Hepatocyte (in vitro differentiated cells): ENCODE results near the gene INPP4B. TPM values are rescaled to one million over a fixed set of nuclear protein-coding genes. Genes with fewer than 3 reads are reported as not detected.
A peak's percentile ranks its signal among the peaks of the same experiment; 100 is the strongest.

ENCODE experiments used
- DNase-seq: peaks from one replicate; pipeline ENCODE4 v3.0.0-alpha.2; 2016; ENCODE audit warnings: low spot score
- H2AFZ ChIP-seq: fragments of 200-600 bp; sonication (generic); 2 replicates; pipeline ENCODE4 v1.6.0; 2016; ENCODE audit warnings: antibody characterized with exemption, mild to moderate bottlenecking
- H3K27ac ChIP-seq: fragments of 200-600 bp; sonication (generic); 2 replicates; pipeline ENCODE4 v1.5.1; 2016; ENCODE audit warnings: mild to moderate bottlenecking
- H3K27me3 ChIP-seq: fragments of 200-600 bp; sonication (generic); 2 replicates; pipeline ENCODE4 v1.6.1; 2016
- H3K36me3 ChIP-seq: fragments of 200-600 bp; sonication (generic); replicated peaks from 2 replicates; pipeline ENCODE4 v1.5.1; 2016; ENCODE audit warnings: low read depth; ENCODE audit not compliant: insufficient read depth
- H3K4me1 ChIP-seq: fragments of 200-600 bp; sonication (generic); 2 replicates; pipeline ENCODE4 v1.5.1; 2016; ENCODE audit warnings: mild to moderate bottlenecking, moderate library complexity; ENCODE audit not compliant: insufficient read depth
- H3K4me2 ChIP-seq: fragments of 200-600 bp; sonication (generic); 2 replicates; pipeline ENCODE4 v1.6.0; 2016
- H3K4me3 ChIP-seq: fragments of 200-600 bp; sonication (generic); 2 replicates; pipeline ENCODE4 v1.5.1; 2016; ENCODE audit warnings: mild to moderate bottlenecking
- H3K79me2 ChIP-seq: fragments of 200-600 bp; sonication (generic); 2 replicates; pipeline ENCODE4 v1.6.0; 2017; ENCODE audit warnings: mild to moderate bottlenecking
- H3K9me2 ChIP-seq: fragments of 200-600 bp; sonication (generic); replicated peaks from 2 replicates; pipeline ENCODE4 v1.6.0; 2017; ENCODE audit warnings: mild to moderate bottlenecking; ENCODE audit not compliant: insufficient read depth
- H3K9me3 ChIP-seq: fragments of 200-600 bp; sonication (generic); 2 replicates; pipeline ENCODE4 v1.5.1; 2016; ENCODE audit warnings: low read depth, mild to moderate bottlenecking
- H4K20me1 ChIP-seq: fragments of 200-600 bp; sonication (generic); 2 replicates; pipeline ENCODE4 v1.6.0; 2016; ENCODE audit warnings: mild to moderate bottlenecking; ENCODE audit not compliant: insufficient read depth, poor library complexity, severe bottlenecking
- CTCF ChIP-seq: fragments of 200-600 bp; sonication (generic); IDR thresholded peaks from 2 replicates; pipeline ENCODE4 v1.5.1; 2016; ENCODE audit warnings: antibody characterized with exemption, mild to moderate bottlenecking; ENCODE audit not compliant: poor library complexity
- EZH2 ChIP-seq: fragments of 200-600 bp; sonication (generic); IDR thresholded peaks from 2 replicates; pipeline ENCODE4 v1.6.1; 2016; ENCODE audit warnings: antibody characterized with exemption, mild to moderate bottlenecking, borderline replicate concordance
- EZH2phosphoT487 ChIP-seq: fragments of 200-600 bp; sonication (generic); IDR thresholded peaks from one replicate; pipeline ENCODE4 v1.6.1; 2018; ENCODE audit warnings: antibody characterized with exemption, mild to moderate bottlenecking, low read depth, moderate library complexity; ENCODE audit not compliant: unreplicated experiment, severe bottlenecking
- WGBS: methylation state at CpG from one replicate; pipeline ENCODE4 v1.1.6; 2016; ENCODE audit warnings: low lambda C conversion rate; ENCODE audit errors: missing lambda C conversion rate; 5-methylcytosine and 5-hydroxymethylcytosine counted together
- polyA plus RNA-seq: library from polyadenylated mRNA; unstranded; fragments of >200 nt; fragmentation: Nextera tagmentation; extraction: Ambion mirVana; gene quantifications from 2 replicates; pipeline ENCODE4 v1.2.1, GENCODE V29; 2016
- total RNA-seq: library from RNA; depleted of rRNA; stranded (reverse); fragments of >200 nt; gene quantifications from 2 replicates; pipeline ENCODE4 v1.2.3, GENCODE V29; 2014

The INPP4B gene
- total and polyA plus RNA-seq, 2 experiments from 2014 or later, result 4.2 to 7.1 TPM

GRCh38 chr4:142781114-142781513 lies 65.0 kb downstream of the INPP4B start:
- TF ChIP-seq EZH2phosphoT487 (no peak), EZH2 (no peak)

GRCh38 chr4:142778900-142779299 lies 67.2 kb downstream of the INPP4B start:
- H3K79me2 ChIP-seq, result no peaks in the 10 kb centered on the region
- no peak overlapping the region for H3K4me3 ChIP-seq
- no peaks in the 10 kb centered on the region for H3K27me3 ChIP-seq
- no peaks in the 10 kb centered on the region for H3K9me3 ChIP-seq
- H3K9me2 ChIP-seq, result no peaks in the 10 kb centered on the region
- no peak for TF ChIP-seq CTCF
- 69% methylated on average over 1 of the region's 1 CpG for WGBS
- no peak for DNase-seq
- no peak overlapping the region for H2AFZ ChIP-seq
- no peak overlapping the region for H3K27ac ChIP-seq
- H4K20me1 ChIP-seq, result no peaks in the 10 kb centered on the region
- no peak overlapping the region for H3K4me2 ChIP-seq
- H3K36me3 ChIP-seq, result no peaks in the 10 kb centered on the region
- no peaks in the 10 kb centered on the region for H3K4me1 ChIP-seq

More at GRCh38 chr4:142781114-142781513, 65.0 kb downstream of the INPP4B start:
- Histone ChIP-seq H2AFZ (no peak overlapping the region), H4K20me1 (no peaks in the 10 kb centered on the region), H3K4me1 (no peaks in the 10 kb centered on the region), H3K36me3 (no peaks in the 10 kb centered on the region), H3K4me2 (no peak overlapping the region), H3K79me2 (no peaks in the 10 kb centered on the region), H3K27me3 (no peaks in the 10 kb centered on the region), H3K27ac (no peak overlapping the region), H3K9me2 (no peaks in the 10 kb centered on the region), H3K9me3 (no peaks in the 10 kb centered on the region), H3K4me3 (no peak overlapping the region)
- 50% methylated on average over 1 of the region's 1 CpG for WGBS
- DNase-seq, result no peak

- no peaks in the 10 kb centered on the region for H3K9me3 ChIP-seq
- H3K36me3 ChIP-seq, result no peaks in the 10 kb centered on the region
- no peak overlapping the region for H3K27ac ChIP-seq
- H3K4me2 ChIP-seq, result no peak overlapping the region
- H3K9me2 ChIP-seq, result no peaks in the 10 kb centered on the region
- H3K4me1 ChIP-seq, result no peaks in the 10 kb centered on the region
- TF ChIP-seq CTCF, result no peak
- no peak for TF ChIP-seq EZH2phosphoT487
- no peak overlapping the region for H2AFZ ChIP-seq
- no peaks in the 10 kb centered on the region for H3K79me2 ChIP-seq
- H4K20me1 ChIP-seq, result no peaks in the 10 kb centered on the region
- 100% methylated on average over 1 of the region's 1 CpG for WGBS
- DNase-seq, result no peak
- H3K27me3 ChIP-seq, result no peaks in the 10 kb centered on the region
- no peak overlapping the region for H3K4me3 ChIP-seq
Measured at GRCh38 chr4:142778430-142778829, 67.7 kb downstream of the INPP4B start.

GRCh38 chr4:142777045-142777743 lies 68.9 kb downstream of the INPP4B start:
- H3K27ac ChIP-seq, result no peak overlapping the region
- H3K36me3 ChIP-seq, result no peaks in the 10 kb centered on the region
- no peak overlapping the region for H3K4me2 ChIP-seq
- peak; percentile 10 for DNase-seq
- TF ChIP-seq EZH2phosphoT487 (no peak), EZH2 (no peak), CTCF (no peak)
- H3K9me2 ChIP-seq, result no peaks in the 10 kb centered on the region
- H3K4me3 ChIP-seq, result no peak overlapping the region
- no peaks in the 10 kb centered on the region for H4K20me1 ChIP-seq
- no peaks in the 10 kb centered on the region for H3K9me3 ChIP-seq
- H3K27me3 ChIP-seq, result no peaks in the 10 kb centered on the region
- H3K4me1 ChIP-seq, result no peaks in the 10 kb centered on the region
- no peaks in the 10 kb centered on the region for H3K79me2 ChIP-seq
- WGBS, result 89% methylated on average over 4 of the region's 4 CpGs
- H2AFZ ChIP-seq, result no peak overlapping the region
